Measurements from ENCODE around the gene C20orf96.

- TF ChIP-seq CTCF (IDR thresholded peaks at IDR 0.05; ENCODE audit: low read depth, low read length, missing input control) (no peak), RXRA (IDR thresholded peaks at IDR 0.05) (no peak), ZBTB33 (IDR thresholded peaks at IDR 0.05) (no peak), TAF1 (conservative IDR thresholded peaks at IDR 0.05) (no peak), JUND (IDR thresholded peaks at IDR 0.05) (no peak), SP1 (IDR thresholded peaks at IDR 0.05) (no peak), RAD21 (IDR thresholded peaks at IDR 0.05) (no peak), YY1 (IDR thresholded peaks at IDR 0.05) (no peak), MAX (IDR thresholded peaks at IDR 0.05) (no peak), EGR1 (IDR thresholded peaks at IDR 0.05; ENCODE audit: low read depth in 2 of 2) (no peak)
Observed at GRCh38 chr20:227439-228105, 63.0 kb downstream of the C20orf96 start.
